Inflammatory macrophage treated with lipopolysaccharide for 4 hours (primary cell): ENCODE data around the gene OLFM2.
A peak's percentile ranks its signal among the peaks of the same experiment; 100 is the strongest.
"Not testable (repeated sequence)": the region's sequence is repeated elsewhere in the genome, so short reads cannot be mapped to it uniquely, and the experiment has no call there.

Experiments
- DNase-seq: peaks from one replicate; pipeline ENCODE4 v3.0.0-alpha.2; 2020

The OLFM2 gene

DNA sequence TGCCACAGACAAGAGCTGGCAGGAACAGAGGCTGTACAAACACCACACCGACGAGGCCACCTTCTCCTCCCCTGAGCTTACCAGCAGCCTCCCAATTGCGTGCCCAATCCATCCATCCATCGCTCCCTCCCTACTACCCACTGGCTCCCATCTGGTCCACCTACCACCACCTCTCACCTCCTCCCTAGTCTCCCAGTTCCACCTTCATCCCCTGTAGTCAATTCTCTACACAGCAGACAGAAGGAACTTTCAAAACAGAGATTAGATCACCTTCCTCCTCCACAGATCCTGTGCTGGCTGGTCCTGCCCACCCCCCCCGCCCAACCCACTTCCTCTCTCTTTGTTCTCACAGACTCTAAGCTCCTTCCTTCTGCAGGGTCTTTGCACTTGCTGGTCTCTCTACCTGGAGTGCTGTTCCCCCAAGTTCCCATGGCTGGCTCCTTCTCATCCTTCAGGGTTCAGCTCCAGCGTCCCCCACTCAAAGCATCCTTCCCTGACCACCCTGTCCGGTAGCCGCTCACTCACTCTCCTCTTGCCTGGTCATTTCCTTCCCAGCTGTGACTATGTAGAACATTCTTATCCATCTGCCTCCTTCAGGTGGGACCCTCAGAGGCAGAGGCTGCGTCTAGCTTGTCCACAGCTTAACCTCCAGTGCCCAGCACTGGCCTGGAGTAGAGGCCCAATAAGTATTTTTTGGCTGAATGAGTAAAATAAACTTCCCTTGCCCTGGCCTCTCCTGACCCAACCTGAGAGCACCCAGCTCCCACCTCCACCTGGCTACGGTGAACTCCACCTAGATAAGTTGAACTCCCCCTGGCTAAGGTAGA, 78.2 kb downstream of the OLFM2 start:
- peak; percentile 18 for DNase-seq

DNA sequence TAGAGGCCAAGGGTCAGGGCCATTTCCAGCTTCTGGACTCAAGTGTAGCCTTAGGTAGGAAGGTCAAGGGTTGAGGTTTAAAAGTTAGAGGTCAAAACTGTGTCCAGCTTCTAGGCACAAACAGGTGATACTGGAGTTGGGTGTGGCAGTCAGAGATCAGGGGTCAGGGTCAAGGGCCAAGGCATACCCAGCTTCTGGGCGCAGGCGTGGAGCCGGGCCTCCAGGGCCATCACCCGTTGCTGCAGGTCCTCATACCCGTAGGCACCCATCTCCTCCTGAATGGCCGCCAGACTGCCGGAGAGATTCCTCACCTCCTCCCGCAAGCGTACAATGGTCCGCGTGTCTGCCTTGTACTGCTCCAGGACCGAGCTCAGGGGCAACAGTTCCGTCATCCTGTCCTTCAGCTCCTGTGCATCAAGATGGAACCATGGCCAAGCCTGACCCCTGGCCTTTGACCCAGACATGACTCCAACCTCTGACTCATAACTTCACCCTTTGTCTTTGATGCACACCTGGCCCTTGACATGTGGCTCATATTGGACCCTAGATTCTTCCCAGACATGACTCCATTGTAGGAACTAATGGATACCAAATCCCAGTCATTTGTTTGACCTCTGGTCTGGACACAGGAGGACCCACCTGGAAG, 79.1 kb downstream of the OLFM2 start:
- no peak for DNase-seq

DNA sequence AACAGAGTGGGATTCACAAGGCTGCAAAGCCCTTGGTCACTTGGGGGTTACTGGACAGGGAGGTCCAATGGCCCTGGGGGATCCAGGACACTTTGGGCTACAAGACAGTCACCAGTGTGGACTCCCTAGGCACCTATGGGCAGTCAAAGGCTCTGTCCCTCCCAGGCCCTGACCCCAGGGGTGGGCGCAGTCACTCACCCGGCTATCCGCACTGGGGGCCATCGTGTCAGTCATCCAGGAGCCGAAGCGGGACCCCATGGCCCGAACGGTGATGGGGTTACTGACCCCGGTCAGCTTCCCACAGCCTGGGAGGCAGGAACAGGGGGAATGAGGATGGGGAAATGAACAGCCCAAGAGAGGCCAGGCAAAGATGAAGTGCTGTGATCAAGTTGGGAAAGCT, 79.7 kb downstream of the OLFM2 start:
- DNase-seq: no peak

DNA sequence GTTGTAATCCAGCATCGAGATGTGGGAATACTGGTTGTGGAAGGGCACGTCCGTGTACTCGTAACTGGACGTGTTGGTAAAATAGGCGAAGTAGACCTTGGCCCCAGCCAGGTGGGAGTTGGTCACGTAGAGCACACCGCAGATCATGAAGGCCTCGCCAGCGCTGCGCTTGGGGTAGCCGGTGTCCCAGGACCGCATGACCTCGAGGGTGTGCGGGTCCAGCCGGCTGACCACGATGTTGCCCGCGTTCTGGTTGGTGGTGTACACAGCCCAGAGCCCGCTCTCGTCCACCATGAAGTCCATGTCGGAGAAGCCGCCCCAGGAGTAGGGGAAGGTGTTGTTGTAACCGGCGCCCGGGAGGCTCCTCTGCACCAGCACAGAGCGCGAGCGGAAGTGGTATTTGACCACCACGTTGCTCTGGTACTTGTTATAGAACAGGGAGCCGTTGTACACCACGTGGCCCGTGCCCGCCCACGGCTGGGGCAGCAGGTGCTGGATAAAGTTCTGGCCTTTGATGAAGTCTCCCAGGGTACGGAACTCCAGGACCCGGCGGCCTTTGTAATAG, 82.0 kb downstream of the OLFM2 start:
- no peak for DNase-seq

DNA sequence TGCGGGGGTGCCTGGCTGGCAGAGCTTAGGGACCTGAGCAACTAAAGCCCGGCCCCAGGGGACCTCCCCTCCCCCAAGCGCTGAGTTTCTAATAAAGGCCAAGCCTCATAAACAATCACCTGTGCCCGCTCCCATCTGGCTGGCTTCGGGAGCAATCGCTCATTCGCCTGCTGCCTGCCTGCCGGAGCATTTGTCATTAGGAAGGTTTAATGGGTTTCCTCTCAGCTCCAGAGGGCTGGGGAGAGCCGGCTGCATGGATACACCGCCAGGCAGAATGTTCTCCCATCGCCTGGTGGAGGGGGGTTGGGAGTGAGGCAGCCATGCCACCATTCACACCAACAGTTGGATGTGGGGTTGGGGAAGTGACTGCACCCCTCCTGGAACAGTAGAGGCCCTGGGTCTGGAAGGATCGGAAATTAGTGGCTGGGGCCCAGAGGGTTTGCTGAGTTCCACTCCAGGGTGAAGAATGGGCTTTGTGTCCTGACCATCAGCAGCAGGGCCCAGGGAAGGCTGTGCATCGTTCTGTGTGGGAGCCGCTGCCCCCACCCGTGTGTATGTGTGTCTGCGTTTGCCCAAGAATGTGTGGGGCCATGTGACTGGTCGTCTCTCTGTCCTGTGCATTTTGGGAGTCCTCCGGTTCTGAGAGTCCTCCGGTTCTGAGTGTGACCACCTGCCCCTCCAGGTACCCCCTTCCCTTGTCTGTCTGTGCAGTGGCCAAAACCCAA, 85.9 kb downstream of the OLFM2 start:
- DNase-seq: no peak

- no peak for DNase-seq
These were observed 86.5 kb downstream of the OLFM2 start for GRCh38 chr19:9849791-9850190.

GRCh38 chr19:9848762-9849161, 87.6 kb downstream of the OLFM2 start:
- no peak for DNase-seq

DNA sequence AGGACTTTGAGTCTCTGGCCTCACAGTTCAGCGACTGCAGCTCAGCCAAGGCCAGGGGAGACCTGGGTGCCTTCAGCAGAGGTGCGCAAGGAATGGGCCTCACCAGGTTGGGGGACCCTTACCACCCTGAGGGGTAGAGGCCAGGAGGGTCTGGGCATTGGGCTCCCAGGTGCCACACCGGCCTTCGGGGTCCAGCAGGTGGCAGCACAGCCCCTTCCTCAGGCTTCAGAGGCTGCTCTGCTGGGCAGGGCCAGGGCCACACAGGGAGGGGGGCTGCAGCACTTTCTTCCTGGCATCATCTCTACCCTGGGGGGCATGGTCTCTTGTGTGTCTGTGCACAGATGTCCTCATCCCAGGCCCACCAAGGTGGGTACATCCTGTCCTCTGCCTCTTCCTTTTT, 88.3 kb downstream of the OLFM2 start:
- no peak for DNase-seq

DNA sequence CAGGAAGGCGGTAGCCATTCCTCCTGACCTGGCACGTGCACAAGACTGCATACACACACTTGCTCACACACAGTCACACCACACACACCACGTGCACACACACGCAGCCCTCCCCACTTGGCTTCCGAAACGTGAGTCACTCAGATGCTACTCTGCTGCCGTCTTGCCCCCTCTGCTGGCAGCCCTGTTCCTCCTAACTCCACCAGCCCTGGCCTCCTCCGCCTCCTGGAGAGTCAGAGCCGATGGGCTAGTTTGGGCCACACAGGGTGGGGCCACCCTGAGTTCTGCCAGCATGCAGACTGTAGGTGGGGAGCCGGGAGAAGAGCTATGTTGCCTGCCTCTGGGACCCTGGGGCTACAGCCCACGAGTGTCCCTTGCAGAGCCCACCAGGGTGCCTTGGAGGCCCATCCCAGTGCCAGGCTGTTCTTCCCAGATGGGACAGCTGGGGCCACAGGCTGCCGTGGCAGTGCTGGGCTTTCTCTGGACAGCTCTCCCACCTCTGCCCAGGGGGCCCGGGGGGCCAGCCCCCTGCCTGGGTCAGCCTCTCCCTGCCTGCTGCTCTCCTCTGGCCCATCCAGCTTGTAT, 89.1 kb downstream of the OLFM2 start:
- DNase-seq: no peak

DNA sequence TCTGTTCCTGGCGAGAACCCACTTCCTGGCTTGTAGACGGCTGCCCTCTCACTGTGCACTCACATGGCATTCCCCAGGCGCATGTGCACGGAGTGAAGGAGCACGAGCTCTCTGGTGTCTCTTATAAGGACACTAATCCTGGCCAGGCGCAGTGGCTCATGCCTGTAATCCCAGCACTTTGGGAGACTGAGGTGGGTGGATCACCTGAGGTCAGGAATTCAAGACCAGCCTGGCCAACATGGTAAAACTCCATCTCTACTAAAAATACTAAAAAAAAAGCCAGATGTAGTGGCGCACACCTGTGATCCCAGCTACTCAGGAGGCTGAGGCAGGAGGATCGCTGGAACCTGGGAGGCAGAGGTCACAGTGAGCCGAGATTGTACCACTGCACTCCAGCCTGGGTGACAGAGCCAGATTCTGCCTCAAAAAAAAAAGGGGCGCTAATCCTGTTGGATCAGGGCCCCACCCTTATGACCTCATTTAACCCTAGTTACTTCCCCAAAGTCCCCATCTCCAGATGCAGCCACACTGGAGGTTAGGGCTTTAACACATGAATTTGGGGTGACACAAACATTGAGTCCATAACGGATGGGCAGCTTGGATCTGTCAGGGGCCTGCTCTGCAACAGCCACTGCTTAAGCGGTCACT, 92.6 kb downstream of the OLFM2 start:
- DNase-seq: not testable (repeated sequence)

DNA sequence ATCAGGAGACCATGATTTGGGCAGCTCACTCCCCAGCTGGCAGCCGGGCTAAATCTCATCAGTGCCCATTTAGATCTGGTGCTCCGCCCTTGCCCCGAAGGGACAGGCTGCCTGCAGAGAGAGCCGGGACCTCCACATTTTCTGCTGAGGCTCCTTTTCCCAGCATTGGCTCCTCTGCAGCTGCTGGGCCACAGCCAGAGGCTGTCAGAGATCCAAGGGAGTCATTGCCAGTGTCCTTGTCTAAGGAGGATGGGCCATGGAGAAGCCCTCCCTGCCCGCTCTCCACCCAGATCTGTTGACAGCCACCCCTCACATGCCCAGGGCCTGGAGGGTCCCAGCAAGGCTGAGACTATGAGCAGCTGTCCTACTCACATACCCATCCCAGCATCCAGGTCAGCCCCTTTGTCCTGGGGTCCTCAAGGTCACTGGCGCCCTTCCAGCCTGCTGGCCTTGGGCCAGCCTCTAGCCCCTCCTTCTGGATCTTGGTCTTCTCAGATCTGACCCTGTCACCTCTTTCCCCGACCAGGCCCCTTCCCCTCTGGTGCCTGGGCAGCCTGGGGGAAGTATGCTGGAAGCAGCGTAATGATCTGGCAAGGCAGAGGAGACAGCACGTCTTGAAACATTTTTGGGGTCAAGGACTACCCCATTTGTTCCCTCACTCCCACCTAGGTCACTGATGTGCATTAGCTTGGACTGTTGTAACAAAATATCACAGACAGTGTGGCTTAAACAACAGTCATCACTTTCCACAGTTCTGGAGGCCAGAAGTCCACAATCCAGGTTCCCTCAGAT, 93.3 kb downstream of the OLFM2 start:
- no peak for DNase-seq

DNA sequence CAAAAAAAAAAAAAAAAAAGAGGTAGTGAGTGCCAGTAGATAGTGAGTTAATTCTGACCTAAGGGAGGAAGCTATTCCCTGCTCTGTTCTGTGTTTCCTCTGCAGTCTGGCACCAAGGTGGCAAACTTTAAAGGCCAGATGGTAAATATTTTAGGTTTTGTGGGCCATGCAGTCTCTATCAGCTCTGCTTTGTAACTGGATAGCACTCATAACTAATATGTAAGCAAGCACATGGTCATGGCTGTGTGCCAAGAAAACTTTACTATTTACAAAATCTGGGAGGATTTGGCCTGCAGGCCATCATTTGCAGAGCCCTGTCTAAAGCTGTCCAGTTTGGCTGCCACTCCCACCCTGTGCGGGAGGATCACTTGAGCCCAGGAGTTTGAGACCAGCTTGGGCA, 96.9 kb downstream of the OLFM2 start:
- DNase-seq: no peak

GRCh38 chr19:9838324-9838723, 98.0 kb downstream of the OLFM2 start:
- no peak for DNase-seq

GRCh38 chr19:9836021-9836420, 100.3 kb downstream of the OLFM2 start:
- DNase-seq: no peak

DNA sequence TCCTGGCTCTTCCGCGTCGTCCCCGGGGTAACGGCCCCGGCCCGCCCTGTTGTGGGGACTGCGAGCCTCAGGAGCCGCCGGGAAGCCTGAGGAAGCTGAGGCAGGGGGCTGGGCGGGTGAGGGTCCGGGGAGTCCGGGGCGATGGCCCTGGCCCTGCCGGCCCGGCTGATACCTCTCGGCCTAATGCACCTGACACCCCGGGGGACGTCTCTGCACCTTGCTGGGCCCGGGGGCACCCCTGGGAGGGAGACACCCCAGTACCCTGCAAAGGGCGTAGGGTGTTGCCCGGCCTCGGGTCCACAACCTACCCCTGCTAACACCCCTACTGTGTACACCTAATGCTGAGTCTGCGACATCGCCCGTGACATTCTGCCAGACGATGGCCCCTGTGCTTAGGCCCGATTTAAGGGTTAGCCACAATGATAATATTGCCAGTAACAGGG, 100.8 kb downstream of the OLFM2 start:
- no peak for DNase-seq

DNA sequence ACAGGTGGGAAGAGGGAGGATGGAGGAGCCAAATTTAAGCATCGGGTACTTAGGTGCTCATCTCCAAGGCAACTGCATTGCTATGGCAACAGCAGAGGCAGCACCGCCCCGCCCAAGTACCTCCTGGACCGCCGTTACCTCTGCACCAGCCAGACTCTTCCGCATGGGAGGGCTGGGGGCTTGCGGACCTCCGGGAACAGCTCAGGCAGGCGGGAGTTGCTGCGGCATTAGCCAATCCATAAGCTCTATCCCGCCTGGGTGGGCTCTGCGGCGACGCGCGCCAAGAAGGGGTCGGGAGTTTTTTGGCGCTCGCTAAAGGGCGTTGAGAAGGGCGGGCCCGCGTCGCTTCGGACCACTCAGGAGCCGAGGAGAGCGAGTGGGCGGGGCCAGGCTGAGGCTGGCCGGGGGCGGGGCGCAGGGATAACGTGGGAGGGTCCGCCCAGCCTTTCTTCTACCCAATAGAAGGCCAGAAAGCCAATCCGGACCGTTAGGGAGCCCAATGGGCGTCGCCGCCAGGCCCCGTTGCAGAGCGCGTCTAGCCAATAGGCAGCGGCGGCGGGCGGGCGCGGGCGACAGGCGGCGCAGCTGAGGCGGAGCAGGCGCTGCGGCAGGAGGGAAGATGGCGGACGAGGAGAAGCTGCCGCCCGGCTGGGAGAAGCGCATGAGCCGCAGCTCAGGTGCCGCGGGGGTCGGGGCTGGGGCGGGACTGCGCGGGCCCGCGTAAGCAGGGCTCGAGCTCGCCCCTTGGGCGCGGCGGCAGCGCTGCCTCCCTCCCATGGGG, 101.4 kb downstream of the OLFM2 start, which contains the start of gene PIN1:
Gene PIN1 (plus strand): TSS at position 593 of the 781 bp plus-strand sequence. CDS start 27 bp downstream, at position 620.
- peak; percentile 99 for DNase-seq

DNA sequence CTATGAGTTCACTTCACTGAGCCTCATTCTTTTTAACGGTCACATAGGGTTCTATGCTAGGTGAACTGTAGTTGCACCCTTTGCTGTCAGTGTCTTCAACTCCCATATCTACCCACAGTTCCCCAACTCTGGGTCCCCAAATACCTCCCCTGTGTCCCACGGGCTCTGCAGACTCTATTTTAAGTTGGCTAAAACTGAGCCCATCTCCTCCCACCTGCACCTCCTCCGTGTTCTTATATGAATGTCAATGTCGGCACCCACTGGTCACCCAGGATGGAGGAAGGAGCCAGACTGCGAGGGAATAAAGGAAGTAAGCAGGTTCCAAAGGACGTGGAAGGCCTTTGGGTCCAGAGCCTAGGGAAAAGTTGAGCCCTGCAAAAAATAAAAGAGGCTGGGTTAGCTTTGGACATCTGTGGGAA, 102.0 kb downstream of the OLFM2 start:
- DNase-seq: no peak

DNA sequence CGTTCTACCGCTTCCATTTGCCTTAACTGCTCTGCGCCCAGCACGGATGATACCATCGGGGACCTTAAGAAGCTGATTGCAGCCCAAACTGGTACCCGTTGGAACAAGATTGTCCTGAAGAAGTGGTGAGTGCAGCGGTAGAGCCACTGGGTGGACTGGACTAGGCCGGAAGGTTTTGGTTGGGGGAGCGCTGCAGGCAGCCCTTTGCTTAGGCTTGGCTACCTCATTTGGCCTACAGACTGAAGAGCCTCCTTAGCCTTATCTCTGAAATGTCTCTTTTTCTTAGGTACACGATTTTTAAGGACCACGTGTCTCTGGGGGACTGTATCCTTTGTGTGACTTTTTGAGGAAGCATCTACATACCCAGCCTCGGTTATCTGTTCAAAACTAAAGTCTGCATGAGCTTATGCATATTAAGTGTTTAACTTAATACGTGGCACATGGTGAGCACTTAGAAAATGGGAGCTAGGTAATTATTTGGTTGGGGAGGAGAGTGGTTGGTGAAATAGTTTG, 107.7 kb downstream of the OLFM2 start:
- no peak for DNase-seq

- peak; percentile 91 for DNase-seq
These were observed 108.8 kb downstream of the OLFM2 start, which contains the start of gene UBL5 for GRCh38 chr19:9827289-9828238. UBL5 (plus strand) TSS chr19:9827918; CDS start chr19:9828338, 420 bp downstream.
